AG04450 (cell line): Measurements from ENCODE around the gene LRRIQ3. TPM values are rescaled to one million over a fixed set of nuclear protein-coding genes. Genes with fewer than 3 reads are reported as not detected.

ENCODE experiments used
- CTCF ChIA-PET: fragments of 300-600, 350-600 bp; formaldehyde crosslinking; extraction: SDS; loops from one replicate; lab custom pipeline; 2022; ENCODE audit warnings: antibody characterized with exemption, inconsistent platforms; lab: Charles Lee
- POLR2A ChIA-PET: fragments of 350-600 bp; formaldehyde crosslinking; extraction: SDS; loops from one replicate; lab custom pipeline; 2021; ENCODE audit warnings: antibody characterized with exemption, inconsistent platforms; lab: Yijun Ruan, JAX
- DNase-seq: peaks from one replicate; pipeline ENCODE4 v3.0.0-alpha.2; 2011; ENCODE audit warnings: low read depth, low spot score
- H3K27ac ChIP-seq: one replicate; pipeline ENCODE4 v1.5.1; 2012; ENCODE audit warnings: low read depth, low read length, control low read depth
- H3K27me3 ChIP-seq: one replicate; pipeline ENCODE4 v1.6.0; 2012; ENCODE audit warnings: low read length; ENCODE audit not compliant: control insufficient read depth, insufficient read depth
- H3K4me3 ChIP-seq: 2 replicates; pipeline ENCODE4 v1.5.1; 2011; ENCODE audit warnings: mild to moderate bottlenecking, low read depth, low read length, control low read depth
- H3K9me3 ChIP-seq: 2 replicates; pipeline ENCODE4 v1.5.1; 2012; ENCODE audit warnings: low read length; ENCODE audit not compliant: control insufficient read depth, insufficient read depth
- polyA plus RNA-seq: library from polyadenylated mRNA; depleted of rRNA; stranded (reverse); fragments of >200 nt; gene quantifications from 2 replicates; pipeline ENCODE4 v1.2.3, GENCODE V29; 2011
- TF ChIP-seq, protein P1 (sequence below): IDR thresholded peaks from 2 replicates; pipeline ENCODE4 v1.5.1; 2011; ENCODE audit warnings: low read depth, low read length, control low read depth, inconsistent platforms

The LRRIQ3 gene
- polyA plus RNA-seq, 1 experiment: 1.5 TPM

DNA sequence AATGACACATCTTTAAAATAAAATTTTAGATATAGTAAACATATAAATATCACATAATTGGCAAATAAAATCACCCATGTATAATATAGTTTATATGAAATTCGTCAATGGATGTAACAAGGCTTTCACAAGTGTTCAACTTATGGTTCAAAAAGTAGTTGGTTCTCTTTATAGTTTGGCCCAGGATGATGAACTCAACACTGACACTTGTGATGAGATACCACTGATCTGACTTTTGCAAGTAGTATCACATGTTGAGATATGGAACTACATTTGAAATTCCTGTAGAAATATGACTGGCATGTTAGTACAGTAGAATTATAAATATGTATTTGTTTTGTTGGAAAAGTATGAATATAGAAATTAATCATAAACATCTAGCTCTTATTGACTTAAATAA lies 39.1 kb upstream of the LRRIQ3 start:
- TF ChIP-seq, protein P1, sequence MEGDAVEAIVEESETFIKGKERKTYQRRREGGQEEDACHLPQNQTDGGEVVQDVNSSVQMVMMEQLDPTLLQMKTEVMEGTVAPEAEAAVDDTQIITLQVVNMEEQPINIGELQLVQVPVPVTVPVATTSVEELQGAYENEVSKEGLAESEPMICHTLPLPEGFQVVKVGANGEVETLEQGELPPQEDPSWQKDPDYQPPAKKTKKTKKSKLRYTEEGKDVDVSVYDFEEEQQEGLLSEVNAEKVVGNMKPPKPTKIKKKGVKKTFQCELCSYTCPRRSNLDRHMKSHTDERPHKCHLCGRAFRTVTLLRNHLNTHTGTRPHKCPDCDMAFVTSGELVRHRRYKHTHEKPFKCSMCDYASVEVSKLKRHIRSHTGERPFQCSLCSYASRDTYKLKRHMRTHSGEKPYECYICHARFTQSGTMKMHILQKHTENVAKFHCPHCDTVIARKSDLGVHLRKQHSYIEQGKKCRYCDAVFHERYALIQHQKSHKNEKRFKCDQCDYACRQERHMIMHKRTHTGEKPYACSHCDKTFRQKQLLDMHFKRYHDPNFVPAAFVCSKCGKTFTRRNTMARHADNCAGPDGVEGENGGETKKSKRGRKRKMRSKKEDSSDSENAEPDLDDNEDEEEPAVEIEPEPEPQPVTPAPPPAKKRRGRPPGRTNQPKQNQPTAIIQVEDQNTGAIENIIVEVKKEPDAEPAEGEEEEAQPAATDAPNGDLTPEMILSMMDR: no peak
- CTCF ChIA-PET: no interaction called here

DNA sequence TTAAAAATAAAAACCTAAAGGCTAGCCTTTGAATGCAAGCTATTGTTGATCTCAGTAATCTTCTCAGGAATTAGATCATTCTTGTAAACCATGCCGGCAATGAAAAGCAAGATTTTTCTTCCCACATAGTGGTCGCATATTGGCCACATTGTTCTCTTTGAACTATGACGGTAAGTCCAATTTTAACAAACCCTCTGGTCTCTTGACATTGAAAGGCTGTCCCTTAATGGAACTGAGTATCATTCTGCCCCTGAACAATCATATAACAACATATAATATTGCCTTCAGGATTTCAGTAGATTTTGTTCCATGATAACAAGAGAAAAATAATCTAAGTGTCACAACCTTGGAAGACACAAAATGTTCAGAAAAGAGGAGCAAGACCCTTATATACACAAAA lies 38.5 kb upstream of the LRRIQ3 start:
- Histone ChIP-seq H3K27ac (no peak overlapping the region), H3K27me3 (no peaks in the 10 kb centered on the region), H3K9me3 (no peaks in the 10 kb centered on the region), H3K4me3 (no peak overlapping the region)
- DNase-seq: no peak
- ChIA-PET CTCF (no interaction called here), POLR2A (no interaction called here)
- TF ChIP-seq, protein P1: no peak

More for the DNA sequence above, 39.1 kb upstream of the LRRIQ3 start:
- no peak for DNase-seq
- no peaks in the 10 kb centered on the region for H3K9me3 ChIP-seq
- POLR2A ChIA-PET: no interaction called here
- H3K27ac ChIP-seq: no peak overlapping the region
- no peaks in the 10 kb centered on the region for H3K27me3 ChIP-seq
- no peak overlapping the region for H3K4me3 ChIP-seq

DNA sequence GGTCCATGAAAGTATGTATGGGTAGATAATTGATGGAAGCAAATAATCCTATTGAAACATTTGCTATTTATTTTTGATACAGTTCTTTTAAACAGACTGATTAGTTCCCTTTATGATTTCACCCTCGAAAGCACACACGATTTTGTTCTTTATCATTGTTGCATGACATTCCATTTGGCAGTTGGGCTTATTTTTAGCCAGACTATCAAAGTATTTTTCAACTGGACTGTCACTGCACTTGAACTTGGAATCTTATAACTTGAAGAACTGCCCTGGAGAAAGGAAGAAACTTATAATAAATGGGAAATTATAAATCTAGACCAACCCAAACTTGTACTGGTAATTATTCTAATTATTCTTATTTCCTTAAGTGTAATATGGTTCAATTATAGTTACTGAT lies 37.2 kb upstream of the LRRIQ3 start, which contains the start of gene TNNI3K:
Gene TNNI3K, plus strand, starts transcription at position 235 of the 400 bp plus-strand sequence. Its CDS starts 65 bp downstream, at position 300.
- CTCF ChIA-PET: no interaction called here
- no peaks in the 10 kb centered on the region for H3K27me3 ChIP-seq
- TF ChIP-seq, protein P1: no peak
- no peak for DNase-seq
- POLR2A ChIA-PET: no interaction called here
- no peak within 1 kb of the TSS for H3K4me3 ChIP-seq
- no peaks in the 10 kb centered on the region for H3K9me3 ChIP-seq
- no peak within 1 kb of the TSS for H3K27ac ChIP-seq

DNA sequence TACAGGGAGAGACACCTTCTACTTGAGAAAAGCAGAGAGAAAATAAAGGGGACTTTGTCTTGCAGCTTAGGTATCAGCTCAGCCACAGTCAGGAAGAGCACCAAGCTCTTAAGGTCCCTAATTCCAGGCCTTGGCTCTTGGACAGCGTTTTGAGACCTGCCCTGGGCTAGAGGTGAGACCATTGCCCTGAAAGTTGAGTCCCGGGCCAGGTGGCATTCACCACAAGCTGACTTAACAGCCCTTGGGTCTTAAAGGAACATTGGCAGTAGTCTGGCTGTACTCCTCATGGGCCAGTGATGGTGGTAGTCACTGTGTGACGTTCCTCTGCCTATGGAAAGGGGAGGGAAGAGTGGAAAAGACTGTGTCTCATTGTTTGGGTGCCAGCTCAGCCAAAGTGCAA lies 25.5 kb upstream of the LRRIQ3 start:
- no peak for DNase-seq
- Histone ChIP-seq H3K27ac (no peak overlapping the region), H3K9me3 (no peaks in the 10 kb centered on the region), H3K27me3 (no peaks in the 10 kb centered on the region), H3K4me3 (no peak overlapping the region)
- ChIA-PET CTCF (interaction anchor here (1.5 kb wide), 1 partner anchor 245 kb away, joined by 3 read pairs; no protein-coding TSS in a partner anchor), POLR2A (no interaction called here)
- TF ChIP-seq, protein P1: no peak

DNA sequence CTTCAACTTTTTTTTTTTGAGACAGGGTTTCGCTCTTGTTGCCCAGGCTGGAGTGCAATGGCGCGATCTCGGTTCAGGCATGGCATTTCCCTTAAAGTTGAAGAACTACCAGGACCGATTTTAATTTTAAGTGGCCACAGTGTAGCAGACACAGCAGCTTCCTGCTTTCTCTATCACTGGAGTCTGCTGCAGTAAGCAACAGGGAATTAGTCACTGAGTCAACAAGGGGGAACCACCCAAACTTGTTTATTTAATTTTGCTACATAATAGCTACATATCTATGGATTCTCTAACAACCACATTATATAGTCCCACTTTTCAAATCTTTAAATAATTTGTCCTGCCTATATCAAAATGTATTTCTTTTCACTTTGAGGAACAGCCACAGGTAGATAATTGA lies 24.7 kb upstream of the LRRIQ3 start:
- Histone ChIP-seq H3K27ac (no peak overlapping the region), H3K27me3 (no peaks in the 10 kb centered on the region), H3K4me3 (no peak overlapping the region), H3K9me3 (no peaks in the 10 kb centered on the region)
- no peak for DNase-seq
- POLR2A ChIA-PET: no interaction called here
- CTCF ChIA-PET: interaction anchor here (1.1 to 1.5 kb wide), 2 partner anchors 246 to 281 kb away, joined by 3 read pairs; no protein-coding TSS in a partner anchor
- TF ChIP-seq, protein P1: no peak
